Thyroid gland (tissue), 4 donors: ENCODE results near the gene CD300A. TPM values are rescaled to one million over a fixed set of nuclear protein-coding genes. Genes with fewer than 3 reads are reported as not detected.

Experiments
- DNase-seq, 2 donors: peaks; one replicate each; pipeline ENCODE4 v3.0.0-alpha.2; 2019
- H3K27ac ChIP-seq, 3 donors: fragments of 200-600 bp; sonication (generic); 1 replicate in 2 of 3; 2 replicates in 1 of 3; pipeline ENCODE4 v1.5.1; 2016 to 2019; ENCODE audit warnings: mild to moderate bottlenecking in 1 of 3, moderate library complexity in 1 of 3
- H3K27me3 ChIP-seq: fragments of 200-600 bp; sonication (generic); one replicate; pipeline ENCODE4 v1.5.1; 2019
- H3K36me3 ChIP-seq, 2 donors: fragments of 200-600 bp; sonication (generic); one replicate each; pipeline ENCODE4 v1.5.1; 2016 to 2019
- H3K4me1 ChIP-seq, 2 donors: fragments of 200-600 bp; sonication (generic); one replicate each; pipeline ENCODE4 v1.5.1; 2017 to 2019
- H3K4me3 ChIP-seq, 3 donors: fragments of 200-600 bp; sonication (generic); replicated peaks in 1 of 3; 1 replicate in 2 of 3; 2 replicates in 1 of 3; pipeline ENCODE4 v1.5.1; 2016; ENCODE audit warnings: mild to moderate bottlenecking in 1 of 3
- H3K9me3 ChIP-seq: fragments of 200-600 bp; sonication (generic); one replicate; pipeline ENCODE4 v1.5.1; 2017
- CTCF ChIP-seq, 6 experiments: fragments of 200-600 bp in 3 of 6; fragments of 450-650 bp in 3 of 6; sonication (generic) in 3 of 6; IDR thresholded peaks; one replicate each; pipeline ENCODE4 v1.5.1; 2016 to 2019; ENCODE audit warnings: antibody characterized with exemption in 6 of 6, mild to moderate bottlenecking in 2 of 6, inconsistent platforms in 1 of 6, moderate library complexity in 1 of 6
- POLR2A ChIP-seq, 2 donors: fragments of 450-650 bp; IDR thresholded peaks; one replicate each; pipeline ENCODE4 v1.6.1; 2017; ENCODE audit warnings: antibody characterized with exemption in 2 of 2, mild to moderate bottlenecking in 2 of 2, moderate library complexity in 1 of 2
- WGBS, 2 donors: methylation state at CpG; one replicate each; pipeline ENCODE4 v1.1.5; 2017; 5-methylcytosine and 5-hydroxymethylcytosine counted together
- intact Hi-C: fragments of 100-400 bp; cut with DNase I; formaldehyde crosslinking; loops from one replicate; pipeline ENCODE4 v1.15.1; 2023
- total RNA-seq, 4 donors: library from RNA; depleted of rRNA; stranded (reverse); fragments of >200 nt; gene quantifications; one replicate each; pipeline ENCODE4 v1.2.3, GENCODE V29; 2016

CD300A gene
- total RNA-seq, 4 donors from 2014 or later = 0.78 to 5.8 (median 2.1) TPM

DNA sequence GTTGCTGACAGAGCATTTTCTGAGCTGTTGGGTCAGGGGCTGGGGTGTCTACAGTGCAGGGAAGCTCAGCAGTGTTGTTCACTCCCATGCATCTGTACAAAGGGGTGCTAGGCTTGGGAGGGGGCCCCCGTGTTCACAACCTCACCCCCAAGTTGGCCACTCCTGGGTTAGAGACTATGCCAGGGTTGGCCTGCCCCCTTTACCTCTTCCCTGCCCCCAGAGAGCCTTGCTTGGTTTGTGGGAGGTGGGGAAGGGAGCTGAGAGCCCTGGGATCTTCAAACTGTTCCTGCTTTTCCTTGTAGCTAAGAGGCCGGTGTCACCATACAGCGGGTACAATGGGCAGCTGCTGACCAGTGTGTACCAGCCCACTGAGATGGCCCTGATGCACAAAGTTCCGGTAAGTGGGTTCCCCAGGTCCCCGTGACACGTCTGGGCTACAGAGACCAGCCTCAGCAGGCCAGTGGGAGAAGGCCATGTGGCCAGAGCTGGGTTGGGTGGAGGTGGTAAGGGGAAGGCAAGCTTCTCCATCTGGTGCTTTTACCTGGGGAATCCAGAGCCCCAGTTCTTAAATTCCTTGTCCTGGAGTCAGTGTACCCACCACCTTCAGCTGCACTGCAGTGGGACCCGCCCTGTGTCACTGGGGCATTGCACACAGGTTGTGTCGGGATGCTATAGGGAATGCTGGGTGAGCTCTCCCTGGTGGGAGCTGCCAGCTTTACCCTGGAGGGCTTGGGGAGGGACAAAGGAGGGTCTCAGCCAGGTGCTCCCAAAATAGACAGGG is 22.7 kb upstream of the CD300A start:
- no peaks in the 10 kb centered on the region for H3K9me3 ChIP-seq
- H3K4me3 ChIP-seq = peak overlapping the region in 1 of 3 donors; percentile 3
- peaks cover 10 to 14% of the 10 kb centered on the region in 2 donors for H3K36me3 ChIP-seq
- H3K4me1 ChIP-seq = peaks cover 59 to 70% of the 10 kb centered on the region in 2 donors
- TF ChIP-seq POLR2A (IDR thresholded peaks at IDR 0.05) (no peak), CTCF (IDR thresholded peaks at IDR 0.05) (no peak)
- no peaks in the 10 kb centered on the region for H3K27me3 ChIP-seq
- peak overlapping the region; percentile 89 to 95 (median 92) for H3K27ac ChIP-seq
- no peak for DNase-seq
- intact Hi-C loops = no loop called here
- WGBS, 2 donors = 67 to 85% methylated on average over 7 of the region's 8 CpGs

- DNase-seq = peak; percentile 33 to 35
Measured at GRCh38 chr17:74444406-74444805, 22.0 kb upstream of the CD300A start.

DNA sequence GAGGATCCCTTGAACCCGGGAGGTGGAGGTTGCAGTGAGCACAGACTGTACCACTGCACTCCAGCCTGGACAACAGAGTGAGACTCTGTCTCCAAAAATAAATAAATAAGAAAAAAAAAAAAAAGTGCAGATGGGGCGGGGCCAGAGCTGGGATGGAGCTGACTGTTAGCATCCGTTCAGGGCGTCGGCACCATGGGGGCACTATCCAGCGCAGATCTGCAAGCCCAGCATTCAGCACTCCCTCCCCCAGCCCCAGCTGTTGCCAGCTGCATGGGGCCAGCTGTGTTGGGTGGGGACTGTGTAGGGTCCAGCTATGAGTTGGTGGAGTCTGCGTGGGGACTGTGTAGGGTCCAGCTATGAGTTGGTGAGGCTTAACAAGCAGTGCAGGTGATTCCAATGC is 21.3 kb upstream of the CD300A start:
- no peak for DNase-seq
- WGBS, 2 donors = 69 to 82% methylated on average over 7 of the region's 7 CpGs
- intact Hi-C loops = no loop called here
- Histone ChIP-seq H3K4me3 (no peak overlapping the region), H3K27me3 (no peaks in the 10 kb centered on the region), H3K9me3 (no peaks in the 10 kb centered on the region), H3K27ac (peak overlapping the region; percentile 89 to 95 (median 92)), H3K4me1 (peaks cover 53 to 83% of the 10 kb centered on the region in 2 donors), H3K36me3 (peaks cover 8 to 9% of the 10 kb centered on the region in 2 donors)
- TF ChIP-seq CTCF (IDR thresholded peaks at IDR 0.05) = no peak
- no peak for TF ChIP-seq POLR2A (IDR thresholded peaks at IDR 0.05)

More at GRCh38 chr17:74444406-74444805, 22.0 kb upstream of the CD300A start:
- peak overlapping the region; percentile 89 to 95 (median 92) for H3K27ac ChIP-seq
- H3K27me3 ChIP-seq = no peaks in the 10 kb centered on the region
- no peaks in the 10 kb centered on the region for H3K9me3 ChIP-seq
- 43 to 46% methylated on average over 4 to 9 of the region's 12 CpGs for WGBS, 2 donors
- peaks cover 10 to 14% of the 10 kb centered on the region in 2 donors for H3K36me3 ChIP-seq
- intact Hi-C loops = no loop called here
- TF ChIP-seq POLR2A (IDR thresholded peaks at IDR 0.05) (no peak), CTCF (IDR thresholded peaks at IDR 0.05) (no peak)
- H3K4me3 ChIP-seq = no peak overlapping the region
- H3K4me1 ChIP-seq = peaks cover 53 to 75% of the 10 kb centered on the region in 2 donors

DNA sequence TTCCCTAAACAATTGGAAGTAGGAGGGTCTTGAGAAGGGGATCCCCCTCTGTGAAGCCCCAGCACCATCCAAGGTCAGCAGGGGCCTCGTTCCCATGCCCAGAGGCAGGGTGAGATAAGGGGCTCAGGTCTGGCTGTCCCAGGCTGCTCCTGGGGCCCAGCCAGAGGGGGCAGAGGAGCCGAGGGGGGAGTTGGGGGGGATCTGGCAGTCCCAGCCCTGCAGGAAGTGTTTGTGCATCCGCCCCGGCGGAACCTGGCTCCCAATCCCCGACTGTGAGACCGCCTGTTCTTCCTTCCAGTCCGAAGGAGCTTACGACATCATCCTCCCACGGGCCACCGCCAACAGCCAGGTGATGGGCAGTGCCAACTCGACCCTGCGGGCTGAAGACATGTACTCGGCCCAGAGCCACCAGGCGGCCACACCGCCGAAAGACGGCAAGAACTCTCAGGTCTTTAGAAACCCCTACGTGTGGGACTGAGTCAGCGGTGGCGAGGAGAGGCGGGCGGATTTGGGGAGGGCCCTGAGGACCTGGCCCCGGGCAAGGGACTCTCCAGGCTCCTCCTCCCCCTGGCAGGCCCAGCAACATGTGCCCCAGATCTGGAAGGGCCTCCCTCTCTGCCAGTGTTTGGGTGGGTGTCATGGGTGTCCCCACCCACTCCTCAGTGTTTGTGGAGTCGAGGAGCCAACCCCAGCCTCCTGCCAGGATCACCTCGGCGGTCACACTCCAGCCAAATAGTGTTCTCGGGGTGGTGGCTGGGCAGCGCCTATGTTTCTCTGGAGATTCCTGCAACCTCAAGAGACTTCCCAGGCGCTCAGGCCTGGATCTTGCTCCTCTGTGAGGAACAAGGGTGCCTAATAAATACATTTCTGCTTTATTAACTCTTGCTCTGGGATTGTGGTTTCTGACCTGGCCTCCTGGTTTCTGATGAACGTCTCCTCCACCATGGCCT is 19.6 kb upstream of the CD300A start:
- intact Hi-C loops = no loop called here
- H3K4me3 ChIP-seq = no peak overlapping the region

More for the DNA sequence above, 19.6 kb upstream of the CD300A start:
- Histone ChIP-seq H3K36me3 (no peaks in the 10 kb centered on the region), H3K4me1 (peaks cover 52 to 84% of the 10 kb centered on the region in 2 donors), H3K27me3 (no peaks in the 10 kb centered on the region), H3K9me3 (no peaks in the 10 kb centered on the region), H3K27ac (peak overlapping the region; percentile 65 to 92 (median 89))
- DNase-seq = peak; percentile 68 to 79
- 55 to 62% methylated on average over 4 to 17 of the region's 31 CpGs for WGBS, 2 donors
- TF ChIP-seq POLR2A (IDR thresholded peaks at IDR 0.05) (no peak), CTCF (IDR thresholded peaks at IDR 0.05) (no peak)
